Prostate gland (tissue), 2 donors: Measurements from ENCODE around the gene CTNNBIP1. TPM values are rescaled to one million over a fixed set of nuclear protein-coding genes. Genes with fewer than 3 reads are reported as not detected.

Source experiments
- DNase-seq: peaks from one replicate; pipeline ENCODE4 v3.0.0-alpha.2; 2019; ENCODE audit warnings: low spot score
- H3K27ac ChIP-seq, 2 donors: fragments of 200-600 bp; sonication (generic); 2 replicates each; pipeline ENCODE4 v1.5.1; 2017 to 2019
- H3K27me3 ChIP-seq: fragments of 200-600 bp; sonication (generic); replicated peaks from 2 replicates; pipeline ENCODE4 v1.5.1; 2019; ENCODE audit not compliant: insufficient read depth
- H3K36me3 ChIP-seq, 2 donors: fragments of 200-600 bp; sonication (generic); 1 replicate in 1 of 2; 2 replicates in 1 of 2; pipeline versions ENCODE4 v1.5.1 to v1.8.1; 2017 to 2019
- H3K4me1 ChIP-seq: fragments of 200-600 bp; sonication (generic); replicated peaks from 2 replicates; pipeline ENCODE4 v1.5.1; 2019
- H3K4me3 ChIP-seq, 2 donors: fragments of 200-600 bp; sonication (generic); 2 replicates each; pipeline ENCODE4 v1.5.1; 2017 to 2019
- H3K9me3 ChIP-seq: fragments of 200-600 bp; sonication (generic); 2 replicates; pipeline ENCODE4 v1.5.1; 2017
- POLR2A ChIP-seq: fragments of 450-650 bp; IDR thresholded peaks from one replicate; pipeline ENCODE4 v1.6.1; 2016; ENCODE audit warnings: antibody characterized with exemption, mild to moderate bottlenecking
- POLR2AphosphoS5 ChIP-seq: sonication (generic); formaldehyde crosslinking; IDR thresholded peaks from one replicate; pipeline ENCODE4 v1.6.1; 2017; ENCODE audit warnings: antibody characterized with exemption
- WGBS: methylation state at CpG from one replicate; pipeline ENCODE4 v1.1.5; 2018; 5-methylcytosine and 5-hydroxymethylcytosine counted together
- intact Hi-C: fragments of 100-400 bp; cut with DNase I; formaldehyde crosslinking; loops from one replicate; pipeline ENCODE4 v1.14.2; 2022
- total RNA-seq, 2 donors: library from RNA; depleted of rRNA; stranded (reverse); fragments of >200 nt; gene quantifications; one replicate each; pipeline ENCODE4 v1.1.0, GENCODE V29; 2016
- TF ChIP-seq, protein P1 (sequence below), 4 experiments: fragments of 200-600 bp in 2 of 4; fragments of 450-650 bp in 2 of 4; sonication (generic) in 2 of 4; IDR thresholded peaks; 1 replicate in 3 of 4; 2 replicates in 1 of 4; pipeline ENCODE4 v1.5.1; 2016 to 2019; ENCODE audit warnings: antibody characterized with exemption in 4 of 4, mild to moderate bottlenecking in 2 of 4, moderate library complexity in 2 of 4

CTNNBIP1 gene
- total RNA-seq, 2 donors from 2014 or later: 56.9 to 101 TPM

DNA sequence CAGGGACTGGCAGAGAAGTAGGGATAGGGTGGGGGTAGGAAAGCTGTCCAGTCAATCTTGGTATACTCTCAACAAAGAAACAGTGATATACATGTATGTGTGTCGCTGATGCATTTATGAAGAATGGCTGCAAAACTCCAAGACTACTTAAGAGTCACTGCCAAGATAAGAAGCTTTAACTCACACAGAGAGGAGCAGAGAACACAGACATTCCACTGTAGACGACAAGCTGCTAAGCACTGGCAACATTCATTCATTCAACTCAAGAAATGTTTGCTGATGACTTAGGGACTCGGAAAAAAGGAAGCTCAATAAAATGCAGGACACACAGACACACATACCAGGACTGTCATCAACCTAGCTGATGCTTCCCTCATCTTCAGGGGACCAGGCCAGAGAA, 5.5 kb downstream of the CTNNBIP1 start:
- TF ChIP-seq POLR2AphosphoS5: no peak
- H3K27ac ChIP-seq: no peak overlapping the region
- no peaks in the 10 kb centered on the region for H3K36me3 ChIP-seq
- peaks cover 10% of the 10 kb centered on the region for H3K4me1 ChIP-seq
- intact Hi-C loops: no loop called here
- H3K4me3 ChIP-seq: no peak overlapping the region
- no peaks in the 10 kb centered on the region for H3K9me3 ChIP-seq
- H3K27me3 ChIP-seq: no peaks in the 10 kb centered on the region
- no peak for DNase-seq
- 52% methylated on average over 3 of the region's 3 CpGs for WGBS

DNA sequence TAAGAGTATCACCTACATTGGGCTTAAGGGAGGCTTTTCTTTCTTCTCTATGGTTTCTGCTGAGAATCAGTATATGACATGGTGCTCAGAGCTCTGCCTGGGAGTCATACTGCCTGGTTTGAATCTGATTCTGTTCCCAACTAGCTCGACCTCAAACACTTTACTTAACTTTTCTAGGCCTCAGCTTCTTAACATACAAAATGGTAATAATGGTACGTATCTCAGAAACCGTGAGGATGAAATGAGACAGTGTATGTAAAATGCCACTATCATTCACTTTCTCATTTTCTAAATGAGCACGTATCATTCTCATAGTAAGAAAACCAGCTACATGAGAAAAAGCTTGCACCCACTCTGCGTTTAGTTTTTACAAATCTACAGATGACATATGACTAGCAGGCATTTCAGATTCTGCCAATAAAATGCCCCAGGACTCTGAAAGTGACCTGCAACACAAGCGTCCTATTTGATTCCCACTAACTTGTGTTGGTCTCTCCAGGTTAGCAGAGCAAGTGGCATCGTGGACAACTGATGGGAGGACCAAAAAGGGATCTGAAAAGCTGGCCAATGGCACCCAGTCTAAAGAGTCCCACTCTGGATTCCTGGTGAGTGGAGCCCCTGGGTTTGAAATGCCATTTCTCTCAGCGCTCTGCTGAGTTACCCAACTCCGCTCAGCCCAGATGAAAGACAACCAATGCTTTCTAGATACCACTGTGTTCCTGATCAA, 6.1 kb downstream of the CTNNBIP1 start:
- intact Hi-C loops: no loop called here
- H3K27ac ChIP-seq: no peak overlapping the region

DNA sequence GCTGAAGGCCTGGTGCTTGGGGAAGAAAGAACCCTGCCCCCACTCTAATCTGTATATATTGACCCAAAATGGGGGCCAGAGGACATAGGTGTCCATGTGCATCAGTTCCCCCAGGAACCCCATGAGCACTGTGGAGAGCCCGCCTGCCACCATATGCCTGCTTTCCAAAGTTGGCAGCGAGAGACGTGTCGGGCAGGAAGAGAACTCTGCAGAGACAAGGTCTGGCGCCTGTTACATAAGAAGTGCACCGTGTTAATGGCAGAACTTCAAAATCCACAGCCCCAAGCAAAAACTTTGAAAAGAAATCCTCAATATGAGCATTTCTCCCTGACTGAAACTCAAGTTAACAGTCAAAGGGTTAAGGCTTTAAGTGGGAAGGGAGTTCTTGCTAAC, 8.0 kb downstream of the CTNNBIP1 start:
- WGBS: 25% methylated on average over 6 of the region's 6 CpGs
- Histone ChIP-seq H3K4me3 (no peak overlapping the region), H3K27ac (peak overlapping the region; percentile 7 to 75), H3K36me3 (no peaks in the 10 kb centered on the region), H3K27me3 (no peaks in the 10 kb centered on the region), H3K9me3 (no peaks in the 10 kb centered on the region), H3K4me1 (peaks cover 6% of the 10 kb centered on the region)
- TF ChIP-seq POLR2A (no peak), POLR2AphosphoS5 (peak; percentile 4)
- TF ChIP-seq, protein P1, sequence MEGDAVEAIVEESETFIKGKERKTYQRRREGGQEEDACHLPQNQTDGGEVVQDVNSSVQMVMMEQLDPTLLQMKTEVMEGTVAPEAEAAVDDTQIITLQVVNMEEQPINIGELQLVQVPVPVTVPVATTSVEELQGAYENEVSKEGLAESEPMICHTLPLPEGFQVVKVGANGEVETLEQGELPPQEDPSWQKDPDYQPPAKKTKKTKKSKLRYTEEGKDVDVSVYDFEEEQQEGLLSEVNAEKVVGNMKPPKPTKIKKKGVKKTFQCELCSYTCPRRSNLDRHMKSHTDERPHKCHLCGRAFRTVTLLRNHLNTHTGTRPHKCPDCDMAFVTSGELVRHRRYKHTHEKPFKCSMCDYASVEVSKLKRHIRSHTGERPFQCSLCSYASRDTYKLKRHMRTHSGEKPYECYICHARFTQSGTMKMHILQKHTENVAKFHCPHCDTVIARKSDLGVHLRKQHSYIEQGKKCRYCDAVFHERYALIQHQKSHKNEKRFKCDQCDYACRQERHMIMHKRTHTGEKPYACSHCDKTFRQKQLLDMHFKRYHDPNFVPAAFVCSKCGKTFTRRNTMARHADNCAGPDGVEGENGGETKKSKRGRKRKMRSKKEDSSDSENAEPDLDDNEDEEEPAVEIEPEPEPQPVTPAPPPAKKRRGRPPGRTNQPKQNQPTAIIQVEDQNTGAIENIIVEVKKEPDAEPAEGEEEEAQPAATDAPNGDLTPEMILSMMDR (IDR thresholded peaks at IDR 0.05): no peak
- intact Hi-C loops: no loop called here
- no peak for DNase-seq

More for the DNA sequence above, 6.1 kb downstream of the CTNNBIP1 start:
- no peak for DNase-seq
- Histone ChIP-seq H3K27me3 (no peaks in the 10 kb centered on the region), H3K4me3 (no peak overlapping the region), H3K9me3 (no peaks in the 10 kb centered on the region), H3K36me3 (no peaks in the 10 kb centered on the region), H3K4me1 (peaks cover 10% of the 10 kb centered on the region)
- WGBS: 89% methylated on average over 9 of the region's 9 CpGs
- TF ChIP-seq POLR2A (no peak), POLR2AphosphoS5 (no peak)
- TF ChIP-seq, protein P1 (IDR thresholded peaks at IDR 0.05): no peak

DNA sequence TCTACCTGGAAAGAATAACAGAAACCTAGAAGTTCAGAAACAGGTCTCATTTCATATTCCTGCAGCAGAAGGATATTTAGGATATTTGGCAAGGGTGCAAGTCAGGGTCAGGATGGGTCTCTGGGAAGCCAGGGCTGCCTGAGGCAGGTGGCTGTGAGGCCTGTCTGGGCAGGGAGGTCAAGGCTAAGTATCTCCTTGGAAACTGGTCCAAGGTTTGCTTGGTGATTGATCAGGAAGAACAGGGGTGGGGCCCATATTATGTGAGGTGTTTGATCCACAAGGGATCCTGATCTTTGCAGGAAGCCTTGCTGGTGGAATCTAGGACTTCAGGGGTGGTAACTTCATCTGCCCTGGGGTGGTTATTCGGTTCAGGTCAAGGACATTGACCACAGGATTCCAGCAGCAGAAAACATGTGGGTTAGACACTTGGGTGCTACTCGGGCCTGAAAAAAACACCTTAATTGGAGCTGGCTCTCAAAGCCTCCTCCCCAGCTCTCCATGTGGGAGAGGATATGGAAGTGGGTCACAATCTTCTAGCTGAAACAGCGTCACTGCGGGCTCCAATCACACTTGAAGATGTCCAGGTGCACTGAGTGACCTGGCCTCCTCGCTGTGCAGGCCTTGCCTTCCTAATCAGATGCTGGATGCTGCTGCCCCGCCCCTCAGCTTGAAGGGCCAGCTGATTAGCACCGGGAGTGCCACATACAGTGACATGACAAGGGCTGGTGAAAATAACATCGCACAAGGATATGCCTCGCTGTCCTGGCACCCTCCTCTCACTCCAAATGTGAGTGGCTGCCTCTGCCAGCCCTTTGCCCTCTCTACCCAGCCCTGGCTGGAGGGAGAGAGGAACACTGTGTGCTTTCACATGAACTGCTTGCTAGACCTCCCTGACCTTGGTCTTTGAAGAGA, 8.7 kb downstream of the CTNNBIP1 start:
- Histone ChIP-seq H3K27ac (peak overlapping the region; percentile 75 to 79), H3K27me3 (no peaks in the 10 kb centered on the region), H3K9me3 (no peaks in the 10 kb centered on the region), H3K4me1 (peaks cover 6% of the 10 kb centered on the region), H3K4me3 (no peak overlapping the region), H3K36me3 (no peaks in the 10 kb centered on the region)
- DNase-seq: no peak
- TF ChIP-seq POLR2A (no peak), POLR2AphosphoS5 (no peak)
- TF ChIP-seq, protein P1 (IDR thresholded peaks at IDR 0.05): no peak
- WGBS: 67% methylated on average over 9 of the region's 9 CpGs
- intact Hi-C loops: no loop called here
